Lower leg skin (tissue), 4 donors: ENCODE results near the gene AHCYL1. TPM values are rescaled to one million over a fixed set of nuclear protein-coding genes. Genes with fewer than 3 reads are reported as not detected.

Experiments
- DNase-seq, 2 donors: peaks; one replicate each; pipeline ENCODE4 v3.0.0-alpha.2; 2019; ENCODE audit warnings: low spot score in 2 of 2
- H3K4me3 ChIP-seq: fragments of 200-600 bp; sonication (generic); 2 replicates; pipeline ENCODE4 v1.5.1; 2017; ENCODE audit warnings: mild to moderate bottlenecking, low read depth; ENCODE audit not compliant: poor library complexity, severe bottlenecking
- CTCF ChIP-seq, 3 donors: fragments of 450-650 bp; IDR thresholded peaks; one replicate each; pipeline ENCODE4 v1.5.1; 2016; ENCODE audit warnings: antibody characterized with exemption in 3 of 3, mild to moderate bottlenecking in 3 of 3, moderate library complexity in 2 of 3
- POLR2A ChIP-seq, 2 donors: fragments of 450-650 bp; IDR thresholded peaks; one replicate each; pipeline ENCODE4 v1.6.1; 2016 to 2017; ENCODE audit warnings: antibody characterized with exemption in 2 of 2, mild to moderate bottlenecking in 1 of 2, moderate library complexity in 1 of 2
- WGBS, 2 donors: methylation state at CpG; one replicate each; pipeline ENCODE4 v1.1.5; 2018; 5-methylcytosine and 5-hydroxymethylcytosine counted together
- intact Hi-C: fragments of 100-400 bp; cut with DNase I; formaldehyde crosslinking; loops from one replicate; pipeline ENCODE4 v1.15.0; 2023; ENCODE audit warnings: low total_unique reads
- total RNA-seq, 4 donors: library from RNA; depleted of rRNA; stranded (reverse); fragments of >200 nt; gene quantifications; one replicate each; pipeline ENCODE4 v1.1.0, GENCODE V29; 2016

Gene AHCYL1
- total RNA-seq, 4 donors from 2014 or later, result 42.3 to 54.4 (median 47.8) TPM

- peak in 1 of 2 donors; percentile 55 for DNase-seq
- TF ChIP-seq CTCF (IDR thresholded peaks at IDR 0.05), result no peak
- TF ChIP-seq POLR2A (IDR thresholded peaks at IDR 0.05), result no peak
- intact Hi-C loops, result no loop called here
- H3K4me3 ChIP-seq, result no peak overlapping the region
- 65 to 83% methylated on average over 8 of the region's 8 CpGs for WGBS, 2 donors
These were observed 7.3 kb upstream of the AHCYL1 start for GRCh38 chr1:109977225-109977624.

GRCh38 chr1:109977657-109978378 is 6.7 kb upstream of the AHCYL1 start:
- DNase-seq, result no peak
- H3K4me3 ChIP-seq, result no peak overlapping the region
- WGBS, 2 donors, result 68 to 70% methylated on average over 8 to 12 of the region's 12 CpGs
- TF ChIP-seq CTCF (IDR thresholded peaks at IDR 0.05) (no peak), POLR2A (IDR thresholded peaks at IDR 0.05) (no peak)
- intact Hi-C loops, result no loop called here

- intact Hi-C loops, result no loop called here
These were observed 5.6 kb upstream of the AHCYL1 start for GRCh38 chr1:109978761-109979488.

GRCh38 chr1:109979489-109980091 is 5.0 kb upstream of the AHCYL1 start:
- intact Hi-C loops, result loop anchor here (10.0 kb wide), 2 partner anchors 345 to 435 kb away; partner anchors contain the start of gene GNAI3
- DNase-seq, result peak in 1 of 2 donors; percentile 77
- H3K4me3 ChIP-seq, result no peak overlapping the region
- 41 to 46% methylated on average over 5 of the region's 5 CpGs for WGBS, 2 donors
- TF ChIP-seq POLR2A (IDR thresholded peaks at IDR 0.05) (no peak), CTCF (IDR thresholded peaks at IDR 0.05) (no peak)

More at GRCh38 chr1:109978761-109979488, 5.6 kb upstream of the AHCYL1 start:
- H3K4me3 ChIP-seq, result no peak overlapping the region
- no peak for DNase-seq
- no peak for TF ChIP-seq CTCF (IDR thresholded peaks at IDR 0.05)
- no peak for TF ChIP-seq POLR2A (IDR thresholded peaks at IDR 0.05)
- 66 to 71% methylated on average over 9 of the region's 9 CpGs for WGBS, 2 donors

- no peak for TF ChIP-seq CTCF (IDR thresholded peaks at IDR 0.05)
- TF ChIP-seq POLR2A (IDR thresholded peaks at IDR 0.05), result no peak
- H3K4me3 ChIP-seq, result no peak overlapping the region
- intact Hi-C loops, result loop anchor here (10.0 kb wide), 2 partner anchors 346 to 436 kb away; partner anchors contain the start of gene GNAI3
- 57 to 59% methylated on average over 6 of the region's 6 CpGs for WGBS, 2 donors
- no peak for DNase-seq
These were observed 4.1 kb upstream of the AHCYL1 start for GRCh38 chr1:109980324-109981003.
